HepG2 (cell line): Measurements from ENCODE around the gene ALDH3A1. TPM values are rescaled to one million over a fixed set of nuclear protein-coding genes. Genes with fewer than 3 reads are reported as not detected.

Source experiments
- HNF4A ChIP-seq: sonication (generic); formaldehyde crosslinking; IDR thresholded peaks from 2 replicates; pipeline ENCODE4 v1.4.0; 2020; ENCODE audit warnings: missing genetic modification reagents
- POLR2AphosphoS2 ChIP-seq: IDR thresholded peaks from 2 replicates; pipeline ENCODE4 v1.6.1; 2011; ENCODE audit warnings: low read depth, low read length, improper control_type of control experiment
- SKI ChIP-seq: fragments of 450-650 bp; IDR thresholded peaks from one replicate; pipeline ENCODE4 v1.6.1; 2018; ENCODE audit warnings: mild to moderate bottlenecking; ENCODE audit not compliant: partially characterized antibody
- polyA plus RNA-seq, 8 experiments: library from polyadenylated mRNA; depleted of rRNA in 3 of 8; stranded (reverse) in 7 of 8; unstranded in 1 of 8; fragments of >200 nt; fragmentation: Illumina TruSeq in 4 of 8; extraction: Trizol in 4 of 8; gene quantifications; 2 replicates each; pipeline versions ENCODE4 v1.2.1 to v1.2.3, GENCODE V29; 2011 to 2016; ENCODE audit warnings: low read depth in 4 of 8, missing spikeins in 1 of 8, mixed read lengths in 1 of 8; ENCODE audit not compliant: insufficient read depth in 1 of 8
- total RNA-seq, 5 experiments: library from RNA; depleted of rRNA; stranded (reverse); fragments of >200 nt; fragmentation: Illumina TruSeq; extraction: Trizol; gene quantifications; 2 replicates each; pipeline ENCODE4 v1.2.3, GENCODE V29; 2016; ENCODE audit warnings: low read depth in 1 of 5

Gene ALDH3A1
- total and polyA plus RNA-seq, 2 of the 13 experiments (the other 11 are each of a cell fraction or from before 2014, with no cell fraction given) = 0.07 to 0.62 TPM

DNA sequence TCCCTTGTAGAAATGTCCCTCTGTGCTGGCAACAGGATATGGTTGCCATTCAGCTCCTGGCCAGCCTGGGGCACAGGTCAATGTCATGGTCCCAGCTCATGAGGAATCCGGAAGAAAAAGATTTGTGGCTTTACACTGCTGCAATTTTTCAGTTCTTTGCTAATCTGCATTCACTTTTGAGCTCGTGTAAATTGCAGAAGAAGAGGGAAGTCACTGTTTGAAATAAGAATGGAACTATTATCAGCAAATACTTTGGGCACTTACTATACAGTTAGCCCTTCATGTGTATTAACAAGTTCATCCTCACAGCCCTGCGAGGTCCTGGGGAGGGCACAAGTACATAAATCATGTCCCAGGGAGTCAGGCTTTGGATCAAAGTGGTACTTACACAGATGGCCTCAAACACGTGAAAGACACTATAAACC lies 45.9 kb downstream of the ALDH3A1 start (continued):
- TF ChIP-seq SKI (peak; percentile 79), HNF4A (peak; percentile 38), POLR2AphosphoS2 (no peak)

Other genes starting within 250 kb of the ALDH3A1 start
- 38.0 and 67.5 TPM in 2 replicates for gene SLC47A1, start 214.4 kb downstream of the ALDH3A1 start, total RNA-seq (2016; rRNA removed; fragmentation: Illumina TruSeq; extraction: Trizol)
- 42.1 and 54.0 TPM in 2 replicates for gene SLC47A1, start 214.4 kb downstream of the ALDH3A1 start, polyA plus RNA-seq (2011; rRNA removed)
- 180 and 245 TPM in 2 replicates for gene ALDH3A2, start 99.5 kb downstream of the ALDH3A1 start, total RNA-seq (2016; rRNA removed; fragmentation: Illumina TruSeq; extraction: Trizol)
- 79.1 and 80.8 TPM in 2 replicates for gene ALDH3A2, start 99.5 kb downstream of the ALDH3A1 start, polyA plus RNA-seq (2011; rRNA removed)
- 0.04 TPM in 1 of 2 replicates, not detected in the other for gene SLC47A2, start 31.7 kb downstream of the ALDH3A1 start, total RNA-seq (2016; rRNA removed; fragmentation: Illumina TruSeq; extraction: Trizol)
- not detected in 2 replicates for gene SLC47A2, start 31.7 kb downstream of the ALDH3A1 start, polyA plus RNA-seq (2011; rRNA removed)
- gene ULK2, start 119.6 kb upstream of the ALDH3A1 start, total RNA-seq (2016; rRNA removed; fragmentation: Illumina TruSeq; extraction: Trizol) = not detected in 2 replicates
- gene ULK2, start 119.6 kb upstream of the ALDH3A1 start, polyA plus RNA-seq (2011; rRNA removed) = 0.01 TPM in 1 of 2 replicates, not detected in the other
- 17.4 and 17.6 TPM in 2 replicates for gene AKAP10, start 229.5 kb upstream of the ALDH3A1 start, total RNA-seq (2016; rRNA removed; fragmentation: Illumina TruSeq; extraction: Trizol)
- 17.9 and 21.7 TPM in 2 replicates for gene AKAP10, start 229.5 kb upstream of the ALDH3A1 start, polyA plus RNA-seq (2011; rRNA removed)